ENCODE data around the gene TPCN2.
A peak's percentile ranks its signal among the peaks of the same experiment; 100 is the strongest.

TPCN2 gene

DNA sequence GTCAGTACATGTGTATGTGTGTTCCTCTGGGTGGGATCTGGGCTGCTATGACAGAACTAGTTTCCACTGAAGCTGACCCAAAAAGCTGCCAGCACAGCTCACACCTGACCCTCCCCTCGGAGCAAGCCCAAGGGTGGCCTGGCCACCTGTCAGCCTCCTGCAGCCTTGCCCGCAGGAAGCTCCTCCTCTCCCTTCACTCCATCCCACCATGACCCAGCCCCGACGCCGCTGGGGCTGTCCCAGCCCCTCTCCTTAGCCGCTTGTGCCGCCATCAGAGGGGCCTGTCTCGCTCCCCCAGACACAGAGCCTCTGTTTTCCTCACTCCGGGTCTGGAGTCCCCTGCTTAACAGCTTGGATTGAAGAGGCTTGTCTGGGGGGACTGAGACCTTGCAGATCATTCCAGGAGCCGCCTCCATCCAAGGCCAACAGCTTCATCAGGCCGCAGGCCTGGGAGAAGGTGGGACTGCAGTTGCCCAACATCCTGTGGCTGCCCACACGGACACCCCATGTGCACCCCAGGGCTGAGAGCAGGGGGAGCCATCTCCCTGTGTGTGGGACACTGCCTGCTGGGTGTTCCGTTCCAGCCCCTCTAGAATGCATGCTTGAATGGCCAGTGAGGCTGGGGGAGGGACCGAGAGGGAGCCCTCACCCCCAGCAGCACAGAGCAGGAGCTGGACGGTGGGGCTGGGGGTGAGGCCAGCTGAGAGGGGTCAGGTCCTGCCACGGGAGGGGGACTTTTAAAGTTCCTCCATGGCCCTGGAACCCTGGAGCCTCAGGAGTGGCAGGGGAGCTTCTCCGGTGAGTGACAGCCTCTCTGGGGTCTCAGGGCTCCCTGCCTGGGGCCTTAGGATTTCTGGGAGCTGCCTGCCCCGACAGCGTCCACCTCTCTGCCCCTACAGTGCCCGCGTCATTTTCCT lies 36.4 kb upstream of the TPCN2 start:
- ATAC-seq, result no peak
- TF ChIP-seq TOX (CRISPR knock-in tag; IDR thresholded peaks at IDR 0.05; ENCODE audit: borderline replicate concordance), result no peak
- TF ChIP-seq, protein P1, sequence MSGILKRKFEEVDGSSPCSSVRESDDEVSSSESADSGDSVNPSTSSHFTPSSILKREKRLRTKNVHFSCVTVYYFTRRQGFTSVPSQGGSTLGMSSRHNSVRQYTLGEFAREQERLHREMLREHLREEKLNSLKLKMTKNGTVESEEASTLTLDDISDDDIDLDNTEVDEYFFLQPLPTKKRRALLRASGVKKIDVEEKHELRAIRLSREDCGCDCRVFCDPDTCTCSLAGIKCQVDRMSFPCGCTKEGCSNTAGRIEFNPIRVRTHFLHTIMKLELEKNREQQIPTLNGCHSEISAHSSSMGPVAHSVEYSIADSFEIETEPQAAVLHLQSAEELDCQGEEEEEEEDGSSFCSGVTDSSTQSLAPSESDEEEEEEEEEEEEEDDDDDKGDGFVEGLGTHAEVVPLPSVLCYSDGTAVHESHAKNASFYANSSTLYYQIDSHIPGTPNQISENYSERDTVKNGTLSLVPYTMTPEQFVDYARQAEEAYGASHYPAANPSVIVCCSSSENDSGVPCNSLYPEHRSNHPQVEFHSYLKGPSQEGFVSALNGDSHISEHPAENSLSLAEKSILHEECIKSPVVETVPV (CRISPR knock-in tag; IDR thresholded peaks at IDR 0.05), result no peak
- TF ChIP-seq CREB5 (CRISPR knock-in tag; IDR thresholded peaks at IDR 0.05; ENCODE audit: low read depth), result no peak
- no peak for TF ChIP-seq ARNTL (CRISPR knock-in tag; IDR thresholded peaks at IDR 0.05; ENCODE audit: borderline replicate concordance, low read depth)
- TF ChIP-seq TCF4 (CRISPR knock-in tag; IDR thresholded peaks at IDR 0.05; ENCODE audit: borderline replicate concordance), result no peak
- no peak for TF ChIP-seq ZNF8 (CRISPR knock-in tag; IDR thresholded peaks at IDR 0.05)
- TF ChIP-seq ISL1 (CRISPR knock-in tag; IDR thresholded peaks at IDR 0.05), result no peak
- TF ChIP-seq, protein P2, sequence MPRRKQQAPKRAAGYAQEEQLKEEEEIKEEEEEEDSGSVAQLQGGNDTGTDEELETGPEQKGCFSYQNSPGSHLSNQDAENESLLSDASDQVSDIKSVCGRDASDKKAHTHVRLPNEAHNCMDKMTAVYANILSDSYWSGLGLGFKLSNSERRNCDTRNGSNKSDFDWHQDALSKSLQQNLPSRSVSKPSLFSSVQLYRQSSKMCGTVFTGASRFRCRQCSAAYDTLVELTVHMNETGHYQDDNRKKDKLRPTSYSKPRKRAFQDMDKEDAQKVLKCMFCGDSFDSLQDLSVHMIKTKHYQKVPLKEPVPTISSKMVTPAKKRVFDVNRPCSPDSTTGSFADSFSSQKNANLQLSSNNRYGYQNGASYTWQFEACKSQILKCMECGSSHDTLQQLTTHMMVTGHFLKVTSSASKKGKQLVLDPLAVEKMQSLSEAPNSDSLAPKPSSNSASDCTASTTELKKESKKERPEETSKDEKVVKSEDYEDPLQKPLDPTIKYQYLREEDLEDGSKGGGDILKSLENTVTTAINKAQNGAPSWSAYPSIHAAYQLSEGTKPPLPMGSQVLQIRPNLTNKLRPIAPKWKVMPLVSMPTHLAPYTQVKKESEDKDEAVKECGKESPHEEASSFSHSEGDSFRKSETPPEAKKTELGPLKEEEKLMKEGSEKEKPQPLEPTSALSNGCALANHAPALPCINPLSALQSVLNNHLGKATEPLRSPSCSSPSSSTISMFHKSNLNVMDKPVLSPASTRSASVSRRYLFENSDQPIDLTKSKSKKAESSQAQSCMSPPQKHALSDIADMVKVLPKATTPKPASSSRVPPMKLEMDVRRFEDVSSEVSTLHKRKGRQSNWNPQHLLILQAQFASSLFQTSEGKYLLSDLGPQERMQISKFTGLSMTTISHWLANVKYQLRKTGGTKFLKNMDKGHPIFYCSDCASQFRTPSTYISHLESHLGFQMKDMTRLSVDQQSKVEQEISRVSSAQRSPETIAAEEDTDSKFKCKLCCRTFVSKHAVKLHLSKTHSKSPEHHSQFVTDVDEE (CRISPR knock-in tag; IDR thresholded peaks at IDR 0.05), result no peak

DNA sequence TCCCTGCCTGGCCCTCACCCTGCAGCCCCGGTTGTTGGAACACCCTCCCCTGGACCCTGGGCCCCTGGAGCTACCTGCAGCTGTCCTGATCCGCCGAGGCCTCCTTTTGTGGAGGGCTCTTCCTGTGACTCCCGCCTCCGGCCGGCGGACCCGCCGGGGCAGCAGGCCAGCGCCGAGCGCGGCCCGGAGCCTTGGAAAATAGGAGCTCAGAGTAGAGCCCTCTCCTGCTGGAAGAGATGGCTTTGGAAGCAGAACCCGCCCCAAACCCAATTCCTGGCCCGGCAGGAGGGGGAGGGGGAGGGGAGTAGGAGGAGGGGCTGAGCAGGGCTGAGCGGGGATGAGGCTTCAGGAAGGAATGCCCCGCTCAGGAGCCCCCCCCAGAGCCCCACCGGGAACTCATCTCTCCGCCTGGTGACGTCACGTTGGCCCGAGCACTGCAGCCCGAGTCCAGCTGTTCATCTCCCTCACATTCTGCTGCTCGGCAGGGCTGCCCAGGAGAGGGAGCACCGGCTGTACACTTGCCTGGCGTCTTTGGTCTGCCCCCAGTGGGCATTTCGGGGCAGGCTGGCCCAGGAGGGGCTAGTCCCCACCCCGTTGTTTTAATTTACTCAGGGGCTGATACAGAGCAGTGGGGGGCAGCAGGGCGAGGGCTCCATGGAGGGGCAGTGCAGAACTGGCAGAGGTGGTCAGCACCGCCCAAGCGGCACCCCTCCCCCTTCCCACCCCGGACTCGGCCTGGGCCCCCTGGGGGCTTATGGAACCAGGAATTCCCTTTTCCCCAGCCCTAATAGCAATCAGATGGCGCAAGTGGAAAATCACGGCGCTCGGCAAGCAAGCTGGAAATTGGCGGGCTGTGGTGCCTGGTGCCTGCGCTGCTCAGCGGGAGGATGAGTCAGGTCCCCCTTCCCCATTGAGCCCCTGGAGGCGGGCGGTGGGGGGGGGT lies 35.5 kb upstream of the TPCN2 start, which contains the start of gene MRGPRF:
MRGPRF (minus strand) TSS at position 238 of the 943 bp plus-strand sequence. CDS start 3,345 bp downstream, outside the sequence.
- peak; percentile 49 for ATAC-seq

GRCh38 chr11:69014084-69014851 lies 34.5 kb upstream of the TPCN2 start:
- TF ChIP-seq ZFP30 (CRISPR knock-in tag; IDR thresholded peaks at IDR 0.05) (no peak), TOX (CRISPR knock-in tag; IDR thresholded peaks at IDR 0.05; ENCODE audit: borderline replicate concordance) (no peak), ZNF8 (CRISPR knock-in tag; IDR thresholded peaks at IDR 0.05) (no peak), OSR1 (CRISPR knock-in tag; IDR thresholded peaks at IDR 0.05) (no peak), ESRRG (CRISPR knock-in tag; IDR thresholded peaks at IDR 0.05) (no peak), PPARA (CRISPR knock-in tag; IDR thresholded peaks at IDR 0.05; ENCODE audit: borderline replicate concordance) (no peak), ZNF565 (CRISPR knock-in tag; conservative IDR thresholded peaks at IDR 0.05; ENCODE audit: low read depth) (no peak), BACH2 (CRISPR knock-in tag; IDR thresholded peaks at IDR 0.05; ENCODE audit: borderline replicate concordance) (no peak), ISL1 (CRISPR knock-in tag; IDR thresholded peaks at IDR 0.05) (no peak)
- TF ChIP-seq, protein P2 (CRISPR knock-in tag; IDR thresholded peaks at IDR 0.05), result no peak
- TF ChIP-seq, protein P3, sequence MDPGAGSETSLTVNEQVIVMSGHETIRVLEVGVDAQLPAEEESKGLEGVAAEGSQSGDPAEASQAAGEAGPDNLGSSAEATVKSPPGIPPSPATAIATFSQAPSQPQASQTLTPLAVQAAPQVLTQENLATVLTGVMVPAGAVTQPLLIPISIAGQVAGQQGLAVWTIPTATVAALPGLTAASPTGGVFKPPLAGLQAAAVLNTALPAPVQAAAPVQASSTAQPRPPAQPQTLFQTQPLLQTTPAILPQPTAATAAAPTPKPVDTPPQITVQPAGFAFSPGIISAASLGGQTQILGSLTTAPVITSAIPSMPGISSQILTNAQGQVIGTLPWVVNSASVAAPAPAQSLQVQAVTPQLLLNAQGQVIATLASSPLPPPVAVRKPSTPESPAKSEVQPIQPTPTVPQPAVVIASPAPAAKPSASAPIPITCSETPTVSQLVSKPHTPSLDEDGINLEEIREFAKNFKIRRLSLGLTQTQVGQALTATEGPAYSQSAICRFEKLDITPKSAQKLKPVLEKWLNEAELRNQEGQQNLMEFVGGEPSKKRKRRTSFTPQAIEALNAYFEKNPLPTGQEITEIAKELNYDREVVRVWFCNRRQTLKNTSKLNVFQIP (CRISPR knock-in tag; IDR thresholded peaks at IDR 0.05; ENCODE audit: borderline replicate concordance, low read depth), result no peak
- ATAC-seq, result 0 out of 3 replicates have a peak, but pooled peaks have one; percentile 5

More for the DNA sequence above, 35.5 kb upstream of the TPCN2 start, which contains the start of gene MRGPRF:
- TF ChIP-seq TCF4 (CRISPR knock-in tag; IDR thresholded peaks at IDR 0.05; ENCODE audit: borderline replicate concordance) (no peak), CSDC2 (CRISPR knock-in tag; IDR thresholded peaks at IDR 0.05) (no peak), ZNF8 (CRISPR knock-in tag; IDR thresholded peaks at IDR 0.05) (no peak), ZC3H10 (CRISPR knock-in tag; IDR thresholded peaks at IDR 0.05) (no peak), ISL1 (CRISPR knock-in tag; IDR thresholded peaks at IDR 0.05) (no peak)
- TF ChIP-seq, protein P3 (CRISPR knock-in tag; IDR thresholded peaks at IDR 0.05; ENCODE audit: borderline replicate concordance, low read depth), result no peak
